Measurements from ENCODE around the gene SAMD14. TPM values are rescaled to one million over a fixed set of nuclear protein-coding genes. Genes with fewer than 3 reads are reported as not detected.

The SAMD14 gene
- total RNA-seq, 1 donor from 2014 or later, result 0.26 TPM

- Histone ChIP-seq H3K4me3 (ENCODE audit: low read depth, low read length) (no peak overlapping the region), H3K27me3 (ENCODE audit: control insufficient read depth, insufficient read depth, low read length) (no peaks in the 10 kb centered on the region), H3K36me3 (ENCODE audit: control insufficient read depth, insufficient read depth, low read length) (no peaks in the 10 kb centered on the region)
- no peak for TF ChIP-seq CTCF (IDR thresholded peaks at IDR 0.05; ENCODE audit: insufficient read depth, low read length, severe bottlenecking)
- FAIRE-seq, result no peak
- DNase-seq (ENCODE audit: low read depth), result no peak
Observed at GRCh38 chr17:50097455-50097854, 32.5 kb downstream of the SAMD14 start.

- TF ChIP-seq CTCF (IDR thresholded peaks at IDR 0.05; ENCODE audit: insufficient read depth, low read length, severe bottlenecking), result no peak
- Histone ChIP-seq H3K36me3 (ENCODE audit: control insufficient read depth, insufficient read depth, low read length) (no peaks in the 10 kb centered on the region), H3K27me3 (ENCODE audit: control insufficient read depth, insufficient read depth, low read length) (no peaks in the 10 kb centered on the region), H3K4me3 (ENCODE audit: low read depth, low read length) (no peak overlapping the region)
- no peak for DNase-seq (ENCODE audit: low read depth)
- no peak for FAIRE-seq
Observed at GRCh38 chr17:50096758-50097157, 33.2 kb downstream of the SAMD14 start.

GRCh38 chr17:50096092-50096491 lies 33.9 kb downstream of the SAMD14 start:
- no peaks in the 10 kb centered on the region for H3K27me3 ChIP-seq (ENCODE audit: control insufficient read depth, insufficient read depth, low read length)
- H3K4me3 ChIP-seq (ENCODE audit: low read depth, low read length), result no peak overlapping the region
- no peak for TF ChIP-seq CTCF (IDR thresholded peaks at IDR 0.05; ENCODE audit: insufficient read depth, low read length, severe bottlenecking)
- FAIRE-seq (no peak), DNase-seq (ENCODE audit: low read depth) (no peak)
- H3K36me3 ChIP-seq (ENCODE audit: control insufficient read depth, insufficient read depth, low read length), result no peaks in the 10 kb centered on the region

GRCh38 chr17:50095626-50096037 lies 34.3 kb downstream of the SAMD14 start:
- Histone ChIP-seq H3K27me3 (ENCODE audit: control insufficient read depth, insufficient read depth, low read length) (no peaks in the 10 kb centered on the region), H3K36me3 (ENCODE audit: control insufficient read depth, insufficient read depth, low read length) (no peaks in the 10 kb centered on the region), H3K4me3 (ENCODE audit: low read depth, low read length) (peak overlapping the region; percentile 65)
- FAIRE-seq (no peak), DNase-seq (ENCODE audit: low read depth) (no peak)
- no peak for TF ChIP-seq CTCF (IDR thresholded peaks at IDR 0.05; ENCODE audit: insufficient read depth, low read length, severe bottlenecking)

- FAIRE-seq (no peak), DNase-seq (ENCODE audit: low read depth) (peak; percentile 80)
- Histone ChIP-seq H3K4me3 (ENCODE audit: low read depth, low read length) (peak within 1 kb of the TSS; percentile 65), H3K27me3 (ENCODE audit: control insufficient read depth, insufficient read depth, low read length) (no peaks in the 10 kb centered on the region), H3K36me3 (ENCODE audit: control insufficient read depth, insufficient read depth, low read length) (no peaks in the 10 kb centered on the region)
- no peak for TF ChIP-seq CTCF (IDR thresholded peaks at IDR 0.05; ENCODE audit: insufficient read depth, low read length, severe bottlenecking)
Observed at GRCh38 chr17:50094753-50095619, 35.0 kb downstream of the SAMD14 start, which contains the start of gene PDK2. TSS of gene PDK2 (plus strand) at chr17:50095351. CDS start at chr17:50095436, 85 bp downstream.
